Fibroblast of mammary gland (primary cell): Measurements from ENCODE around the gene PROX2.

Experiments
- DNase-seq: peaks from one replicate; pipeline ENCODE4 v3.0.0-alpha.2; 2010; ENCODE audit warnings: low read depth
- H3K4me3 ChIP-seq: 2 replicates; pipeline ENCODE4 v1.5.1; 2011; ENCODE audit warnings: low read depth, mild to moderate bottlenecking, low read length, moderate library complexity; ENCODE audit not compliant: control insufficient read depth
- CTCF ChIP-seq: conservative IDR thresholded peaks from 2 replicates; pipeline ENCODE4 v1.5.1; 2011; ENCODE audit warnings: low read depth, low read length, inconsistent platforms; ENCODE audit not compliant: control insufficient read depth, insufficient read depth

PROX2 gene

DNA sequence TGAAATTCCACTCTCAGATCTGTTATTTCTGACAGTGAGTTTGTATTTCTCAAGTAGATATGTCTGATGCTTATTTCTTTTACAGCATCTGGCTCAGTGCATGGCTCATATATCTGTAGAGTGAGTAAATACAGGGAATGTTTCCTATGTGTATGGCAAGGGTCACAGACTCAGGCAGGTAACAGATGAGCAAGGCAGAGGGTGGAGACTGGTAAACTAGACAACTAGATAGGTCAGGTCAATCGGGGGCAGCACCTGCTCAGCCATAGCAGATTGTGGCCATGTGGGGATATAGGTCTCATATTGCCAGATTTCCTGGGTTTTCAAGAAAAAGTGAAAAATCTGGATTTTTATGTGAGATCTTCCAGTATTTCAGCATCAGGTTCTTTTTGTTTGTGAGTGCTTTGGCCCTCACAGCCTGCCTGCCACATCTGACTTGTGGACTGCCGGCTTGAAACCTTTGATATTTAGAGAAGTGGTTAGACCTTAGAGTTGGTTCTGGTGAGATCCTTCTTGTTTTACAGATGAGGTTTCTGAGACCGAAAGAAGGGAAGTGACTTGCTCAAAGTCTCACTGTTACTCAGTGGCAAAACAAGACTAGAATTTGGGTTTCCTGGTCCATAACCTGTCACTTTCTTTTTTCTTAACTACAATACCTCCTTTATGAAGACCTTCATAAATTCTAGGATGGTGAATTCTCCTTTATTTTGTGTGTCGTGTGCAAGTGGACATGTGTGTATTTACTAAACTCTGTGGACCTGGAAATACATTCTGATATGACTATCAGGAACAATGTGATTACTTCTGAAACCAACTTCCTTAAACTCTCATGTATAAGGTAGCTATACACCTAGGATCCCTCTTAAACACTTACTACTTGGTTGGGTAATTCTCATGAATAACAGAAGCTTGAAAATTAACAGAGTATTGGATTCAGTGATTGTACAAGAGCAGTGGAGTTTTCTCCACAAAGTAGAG is 34.4 kb downstream of the PROX2 start:
- no peak for TF ChIP-seq CTCF

GRCh38 chr14:74840603-74841030 is 35.3 kb downstream of the PROX2 start:
- DNase-seq = no peak
- no peak for TF ChIP-seq CTCF
- H3K4me3 ChIP-seq = no peak overlapping the region

More for the DNA sequence above, 34.4 kb downstream of the PROX2 start:
- no peak for DNase-seq
- no peak overlapping the region for H3K4me3 ChIP-seq

DNA sequence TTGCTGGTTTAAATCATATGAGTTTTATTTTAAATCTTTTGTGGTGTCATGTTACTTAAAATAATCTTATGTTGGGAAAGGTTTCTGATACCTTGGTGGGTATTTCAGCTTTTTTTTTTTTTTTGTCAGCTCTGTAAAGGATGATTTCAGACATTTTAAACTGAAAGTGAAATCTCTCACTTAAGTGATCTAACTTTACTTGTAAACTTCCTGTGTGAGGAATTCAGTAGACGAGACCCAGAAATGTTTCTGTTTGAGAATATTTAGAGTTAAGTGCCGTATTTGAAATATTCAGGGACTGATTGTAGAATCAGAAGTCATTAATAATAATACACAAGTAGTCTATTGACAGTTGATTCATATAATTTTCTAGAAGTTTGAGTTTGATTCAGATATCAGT is 37.8 kb downstream of the PROX2 start:
- TF ChIP-seq CTCF = no peak
- no peak for DNase-seq
- no peak overlapping the region for H3K4me3 ChIP-seq

DNA sequence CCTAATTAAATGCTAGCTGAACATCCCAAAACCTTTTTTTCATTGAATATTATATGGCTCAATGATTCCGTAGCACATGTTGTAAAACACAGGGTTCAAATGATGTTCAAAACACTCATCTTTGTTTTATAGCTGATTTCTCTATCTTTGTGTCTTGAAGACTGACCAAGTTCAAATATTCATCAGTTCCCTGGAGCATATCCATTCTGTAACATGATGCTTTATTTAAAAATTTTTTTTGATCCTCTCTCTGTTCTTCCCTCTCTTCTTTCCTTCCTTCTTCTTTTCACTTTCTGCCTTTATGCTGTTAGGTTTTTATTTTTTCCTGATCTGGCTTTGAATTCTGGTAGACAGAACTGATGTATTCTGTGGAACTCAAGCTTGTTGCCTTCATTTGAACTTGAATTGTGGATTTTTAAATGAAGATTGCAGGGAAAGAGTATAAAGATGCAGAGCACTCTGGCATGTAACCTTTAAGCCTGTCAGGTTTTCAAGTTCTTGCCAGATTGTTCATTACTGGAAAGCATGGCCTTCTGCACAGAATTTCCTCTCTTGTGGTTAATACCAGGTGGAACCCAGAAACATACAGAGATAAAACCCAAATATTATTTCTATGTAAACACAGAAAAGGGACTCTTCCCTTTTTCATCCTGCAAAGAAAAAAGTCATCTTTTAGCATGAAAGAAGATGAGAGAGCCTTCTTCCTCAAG is 39.5 kb downstream of the PROX2 start:
- H3K4me3 ChIP-seq = no peak overlapping the region
- DNase-seq = peak; percentile 50

DNA sequence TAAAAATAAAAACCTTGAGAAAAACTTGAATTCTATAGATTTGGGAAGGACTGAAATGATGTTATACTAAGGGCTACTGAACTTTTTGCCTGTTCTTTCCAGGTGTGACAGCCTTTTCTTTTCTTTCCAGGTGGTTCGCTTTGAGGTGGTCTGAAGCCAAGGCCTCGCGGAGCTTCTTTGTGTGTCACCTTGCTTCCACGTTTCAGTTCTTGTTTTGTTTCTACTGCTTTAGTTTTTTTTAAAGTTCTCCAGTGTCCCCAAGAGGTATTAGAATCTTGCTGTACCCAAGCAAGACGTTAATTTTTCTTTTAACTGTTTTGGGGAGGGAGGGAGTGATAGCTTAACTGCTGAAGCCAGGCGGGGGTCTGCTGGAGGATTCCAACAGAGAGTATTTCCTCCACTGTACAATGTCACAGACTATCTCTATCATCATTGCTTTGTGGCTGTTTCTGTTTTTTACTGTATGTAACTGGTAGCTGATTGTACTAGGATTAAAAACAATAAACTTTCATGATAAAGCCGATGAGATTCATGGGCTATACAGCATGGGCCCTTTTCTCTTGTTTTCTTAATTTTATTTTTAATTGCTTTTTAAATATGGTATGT is 40.2 kb downstream of the PROX2 start:
- TF ChIP-seq CTCF = no peak
- H3K4me3 ChIP-seq = no peak overlapping the region
- no peak for DNase-seq

More for the DNA sequence above, 39.5 kb downstream of the PROX2 start:
- TF ChIP-seq CTCF = no peak

GRCh38 chr14:74834692-74835392 is 41.1 kb downstream of the PROX2 start:
- DNase-seq = peak; percentile 30
- TF ChIP-seq CTCF = no peak
- H3K4me3 ChIP-seq = no peak overlapping the region
